Measurements from ENCODE around the gene SLC6A15. TPM values are rescaled to one million over a fixed set of nuclear protein-coding genes. Genes with fewer than 3 reads are reported as not detected.

The SLC6A15 gene
- polyA plus RNA-seq (2012; rRNA removed) = 0.76 and 0.96 TPM in 2 replicates
- polyA plus RNA-seq (2012; cell fraction: cytosol; rRNA removed) = 1.2 and 1.6 TPM in 2 replicates
- 0.36 and 1.0 TPM in 2 replicates for polyA plus RNA-seq (2012; cell fraction: nucleus; rRNA removed)

DNA sequence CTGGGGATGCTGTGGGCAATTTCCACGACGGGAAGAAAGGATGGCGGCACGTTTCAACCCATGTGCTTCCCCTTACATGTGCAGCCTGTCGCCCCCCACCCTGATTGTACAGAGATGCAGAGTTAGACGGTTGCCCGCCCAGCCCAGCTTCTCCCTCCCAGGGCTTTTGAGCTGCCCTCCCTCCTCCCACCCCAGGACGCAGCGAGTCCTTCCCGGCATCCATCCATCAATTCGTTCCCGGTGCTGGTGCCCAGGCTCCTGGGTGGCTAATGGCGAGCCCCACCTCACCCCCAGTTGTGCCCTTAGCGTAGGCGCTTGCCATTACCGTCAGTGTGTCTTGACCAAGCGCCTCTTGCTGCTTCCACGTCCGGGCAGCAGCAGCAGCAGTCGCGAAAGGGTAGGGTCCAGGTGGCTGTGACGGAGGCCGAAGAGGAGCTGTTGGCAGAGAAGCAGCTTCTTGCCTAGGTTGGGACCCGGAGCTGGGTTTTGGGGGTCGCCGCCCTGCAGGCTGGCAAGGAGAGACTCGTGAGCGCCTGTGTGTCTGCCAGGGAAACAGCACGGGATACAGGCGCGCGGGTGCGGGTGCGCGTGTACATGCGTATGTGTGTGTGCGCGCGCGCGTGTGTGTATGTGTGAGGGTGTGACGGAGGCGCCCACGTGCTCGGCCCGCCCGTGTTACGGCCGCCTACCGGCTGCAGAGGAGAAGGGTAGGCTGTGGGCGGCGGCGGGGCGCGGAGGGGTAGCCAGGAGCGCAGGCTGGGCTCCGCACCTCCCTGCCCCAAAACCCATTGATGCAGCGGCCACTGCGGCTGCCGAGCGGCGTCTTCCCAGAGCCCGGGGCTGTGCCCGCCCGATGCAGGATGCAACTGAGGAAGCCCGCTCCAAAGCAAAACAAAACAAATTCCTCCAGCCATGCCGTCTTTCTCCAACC, at the start of gene SLC6A15:
Gene SLC6A15, minus strand, starts transcription at position 602 of the 931 bp plus-strand sequence. CDS start 20,679 bp downstream, outside the sequence.
- Histone ChIP-seq H3K9me3 (no peaks in the 10 kb centered on the region), H3K36me3 (replicated peaks in 1 of 2; ENCODE audit: control insufficient read depth in 1 of 2, insufficient read depth in 2 of 2, low read length in 1 of 2) (no peaks in the 10 kb centered on the region), H3K9me2 (no peaks in the 10 kb centered on the region), H3K4me1 (ENCODE audit: control insufficient read depth in 1 of 2, insufficient read depth in 2 of 2, low read depth in 1 of 2, low read length in 1 of 2) (peaks cover 0 to 8% of the 10 kb centered on the region in 2 experiments; a peak in 2 of 4 replicates), H3K27me3 (ENCODE audit: insufficient read depth) (no peaks in the 10 kb centered on the region), H3K27ac (ENCODE audit: low read depth in 2 of 2, low read length in 1 of 2) (peak within 1 kb of the TSS; percentile 64 to 84), H4K20me1 (ENCODE audit: insufficient read depth) (no peaks in the 10 kb centered on the region), H3K4me2 (peak within 1 kb of the TSS; percentile 92), H3K4me3 (ENCODE audit: low read depth in 2 of 2, low read length in 1 of 2) (peak within 1 kb of the TSS; percentile 64 to 75), H3F3A (replicated peaks; ENCODE audit: insufficient read depth) (peaks cover 4% of the 10 kb centered on the region), H3K9ac (peak within 1 kb of the TSS; percentile 51; the same call in 1 of the 2 replicates), H3K79me2 (ENCODE audit: insufficient read depth) (no peaks in the 10 kb centered on the region), H2AFZ (ENCODE audit: low read depth) (peak within 1 kb of the TSS; percentile 97)
- 4% methylated on average over 36 of the region's 67 CpGs for WGBS (ENCODE audit: low lambda C conversion rate)
- DNase-seq = peak; percentile 91
- CTCF ChIA-PET = interaction anchor here (1.1 to 3.7 kb wide), 8 partner anchors 19 to 145 kb away, joined by 3 to 25 read pairs (median 4); no protein-coding TSS in a partner anchor
- POLR2A ChIA-PET = no interaction called here
- TF ChIP-seq GABPA (IDR thresholded peaks at IDR 0.05; ENCODE audit: low read depth) = no peak
- no peak for TF ChIP-seq TEAD4 (IDR thresholded peaks at IDR 0.05; ENCODE audit: borderline replicate concordance, insufficient read depth)
- TF ChIP-seq ELF1 (IDR thresholded peaks at IDR 0.05) = no peak
- no peak for TF ChIP-seq MEF2A (IDR thresholded peaks at IDR 0.05; ENCODE audit: borderline replicate concordance, low read depth)
- TF ChIP-seq MXI1 (IDR thresholded peaks at IDR 0.05; ENCODE audit: low read depth, low read length) = peak; percentile 96
- TF ChIP-seq, protein P1, sequence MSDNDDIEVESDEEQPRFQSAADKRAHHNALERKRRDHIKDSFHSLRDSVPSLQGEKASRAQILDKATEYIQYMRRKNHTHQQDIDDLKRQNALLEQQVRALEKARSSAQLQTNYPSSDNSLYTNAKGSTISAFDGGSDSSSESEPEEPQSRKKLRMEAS (IDR thresholded peaks at IDR 0.05; ENCODE audit: low read depth) = peak; percentile 99
- peak; percentile 12; the same call in 1 of the 2 replicates for TF ChIP-seq RAD21 (IDR thresholded peaks at IDR 0.05; ENCODE audit: low read length)
- no peak for TF ChIP-seq RXRA (IDR thresholded peaks at IDR 0.05; ENCODE audit: borderline replicate concordance, low read depth)
- TF ChIP-seq YY1 (IDR thresholded peaks at IDR 0.05; ENCODE audit: low read depth) = no peak
- TF ChIP-seq PBX3 (IDR thresholded peaks at IDR 0.05) = no peak
- peak; percentile 49; the same call in 1 of the 2 replicates for TF ChIP-seq SIN3A (IDR thresholded peaks at IDR 0.05; ENCODE audit: borderline replicate concordance, low read depth, low read length)
- no peak; the same call in 1 of the 2 replicates for TF ChIP-seq USF2 (IDR thresholded peaks at IDR 0.05; ENCODE audit: borderline replicate concordance, low read depth, low read length)
- TF ChIP-seq TCF12 (IDR thresholded peaks at IDR 0.05) = 0 out of 2 replicates have a peak, but pooled peaks have one; percentile 6
- no peak for TF ChIP-seq NFIC (IDR thresholded peaks at IDR 0.05; ENCODE audit: borderline replicate concordance)
- TF ChIP-seq, protein P2, sequence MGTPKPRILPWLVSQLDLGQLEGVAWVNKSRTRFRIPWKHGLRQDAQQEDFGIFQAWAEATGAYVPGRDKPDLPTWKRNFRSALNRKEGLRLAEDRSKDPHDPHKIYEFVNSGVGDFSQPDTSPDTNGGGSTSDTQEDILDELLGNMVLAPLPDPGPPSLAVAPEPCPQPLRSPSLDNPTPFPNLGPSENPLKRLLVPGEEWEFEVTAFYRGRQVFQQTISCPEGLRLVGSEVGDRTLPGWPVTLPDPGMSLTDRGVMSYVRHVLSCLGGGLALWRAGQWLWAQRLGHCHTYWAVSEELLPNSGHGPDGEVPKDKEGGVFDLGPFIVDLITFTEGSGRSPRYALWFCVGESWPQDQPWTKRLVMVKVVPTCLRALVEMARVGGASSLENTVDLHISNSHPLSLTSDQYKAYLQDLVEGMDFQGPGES (IDR thresholded peaks at IDR 0.05; ENCODE audit: low read depth, low read length) = no peak
- TF ChIP-seq RFX5 (IDR thresholded peaks at IDR 0.05; ENCODE audit: low read length) = no peak
- TF ChIP-seq EP300 (IDR thresholded peaks at IDR 0.05; ENCODE audit: borderline replicate concordance in 1 of 2, low read depth in 1 of 2, low read length in 1 of 2) = 0 out of 4 replicates have a peak, but pooled peaks of 1 of the 2 experiments have one; percentile 11
- TF ChIP-seq JUND (IDR thresholded peaks at IDR 0.05) = no peak
- TF ChIP-seq FOXM1 (IDR thresholded peaks at IDR 0.05; ENCODE audit: low read depth) = no peak
- TF ChIP-seq FOXJ3 (CRISPR knock-in tag; IDR thresholded peaks at IDR 0.05) = no peak
- peak; percentile 87 for TF ChIP-seq USF1 (IDR thresholded peaks at IDR 0.05; ENCODE audit: borderline replicate concordance, low read depth)
- TF ChIP-seq CTCF (IDR thresholded peaks at IDR 0.05) = peak; percentile 51
- peak; percentile 66 for TF ChIP-seq NRF1 (IDR thresholded peaks at IDR 0.05; ENCODE audit: low read depth, low read length)
- no peak; the same call in 1 of the 2 replicates for TF ChIP-seq TAF1 (IDR thresholded peaks at IDR 0.05; ENCODE audit: borderline replicate concordance, low read depth, low read length)
- TF ChIP-seq GATA2 (CRISPR knock-in tag; IDR thresholded peaks at IDR 0.05) = no peak
- no peak for TF ChIP-seq SMC3 (IDR thresholded peaks at IDR 0.05; ENCODE audit: low read depth, low read length)
